IMR-90 (cell line): ENCODE data around the gene SEMA5A. TPM values are rescaled to one million over a fixed set of nuclear protein-coding genes. Genes with fewer than 3 reads are reported as not detected.

ENCODE experiments used
- ATAC-seq: fragments of 200-7000 bp; cut with Tn5 transposase; 2 replicates; pipeline ENCODE4 v1.9.1; 2020; ENCODE audit warnings: low read depth, mild to moderate bottlenecking, moderate library complexity
- BruUV-seq: library from RNA; stranded (reverse); fragments of 400-500 nt; replicated peaks from 2 replicates; lab custom pipeline; 2021; lab: Mats Ljungman, UMichigan
- CTCF ChIA-PET: fragments of 300-600 bp; formaldehyde crosslinking; extraction: SDS; loops from one replicate; lab custom pipeline; 2021; ENCODE audit warnings: antibody characterized with exemption; lab: Yijun Ruan, JAX
- POLR2A ChIA-PET: fragments of 300-600 bp; sonication (Branson Sonifier 250); formaldehyde crosslinking; loops from one replicate; lab custom pipeline; 2022; ENCODE audit warnings: antibody characterized with exemption; ENCODE audit not compliant: unreplicated experiment; lab: Charles Lee
- DNase-seq: peaks from one replicate; pipeline ENCODE4 v3.0.0; 2013
- H2AFZ ChIP-seq: replicated peaks from 2 replicates; pipeline ENCODE3; 2013; ENCODE audit warnings: low read length, mild to moderate bottlenecking; ENCODE audit not compliant: poor library complexity
- H2AK5ac ChIP-seq: 2 replicates; pipeline ENCODE4 v1.6.1; 2013; ENCODE audit warnings: low read depth, low read length, inconsistent platforms
- H2AK9ac ChIP-seq: replicated peaks from 2 replicates; pipeline ENCODE3; 2013; ENCODE audit warnings: mild to moderate bottlenecking, low read depth, low read length, moderate library complexity; ENCODE audit not compliant: poor library complexity
- H2BK120ac ChIP-seq: 2 replicates; pipeline ENCODE4 v1.6.1; 2013; ENCODE audit warnings: low read depth, low read length, inconsistent platforms
- H2BK15ac ChIP-seq: 3 replicates; pipeline ENCODE4 v1.6.1; 2013; ENCODE audit warnings: low read depth, low read length, inconsistent platforms
- H2BK20ac ChIP-seq: 2 replicates; pipeline ENCODE4 v1.6.1; 2013; ENCODE audit warnings: low read depth, mild to moderate bottlenecking, inconsistent platforms, low read length, moderate library complexity
- H2BK5ac ChIP-seq: 2 replicates; pipeline ENCODE4 v1.6.1; 2013; ENCODE audit warnings: mild to moderate bottlenecking, low read depth, low read length, inconsistent platforms; ENCODE audit not compliant: poor library complexity, severe bottlenecking
- H3K14ac ChIP-seq: replicated peaks from 2 replicates; pipeline ENCODE4 v1.6.1; 2013; ENCODE audit warnings: low read depth, low read length, inconsistent platforms
- H3K18ac ChIP-seq: 2 replicates; pipeline ENCODE4 v1.6.1; 2013; ENCODE audit warnings: low read depth, low read length, control low read depth
- H3K23ac ChIP-seq: 2 replicates; pipeline ENCODE4 v1.6.1; 2013; ENCODE audit warnings: low read depth, low read length, inconsistent platforms
- H3K27ac ChIP-seq: 2 replicates; pipeline ENCODE4 v1.5.1; 2013; ENCODE audit warnings: mild to moderate bottlenecking, control low read depth, low read length; ENCODE audit not compliant: insufficient read depth
- H3K27me3 ChIP-seq: 2 replicates; pipeline ENCODE4 v1.6.1; 2013; ENCODE audit warnings: low read length; ENCODE audit not compliant: control insufficient read depth, insufficient read depth
- H3K36me3 ChIP-seq: 2 replicates; pipeline ENCODE4 v1.6.1; 2013; ENCODE audit warnings: low read length, mixed read lengths; ENCODE audit not compliant: control insufficient read depth, insufficient read depth
- H3K4ac ChIP-seq: 2 replicates; pipeline ENCODE4 v1.6.1; 2013; ENCODE audit warnings: low read depth, low read length, inconsistent platforms
- H3K4me1 ChIP-seq: 2 replicates; pipeline ENCODE4 v1.6.1; 2013; ENCODE audit warnings: low read length, mixed read lengths; ENCODE audit not compliant: control insufficient read depth, insufficient read depth
- H3K4me2 ChIP-seq: 2 replicates; pipeline ENCODE4 v1.6.1; 2013; ENCODE audit warnings: low read depth, mild to moderate bottlenecking, control low read depth, low read length, moderate library complexity
- H3K4me3 ChIP-seq: 2 replicates; pipeline ENCODE4 v1.5.1; 2013; ENCODE audit warnings: low read depth, mild to moderate bottlenecking, control low read depth, low read length, moderate library complexity; ENCODE audit not compliant: insufficient read depth
- H3K56ac ChIP-seq: 2 replicates; pipeline ENCODE4 v1.6.1; 2013; ENCODE audit warnings: low read length, inconsistent platforms; ENCODE audit not compliant: insufficient read depth; ENCODE audit errors: extremely low read depth
- H3K79me1 ChIP-seq, 2 experiments: 2 replicates each; pipeline ENCODE4 v1.6.1; 2013; ENCODE audit warnings: low read length in 2 of 2, inconsistent platforms in 1 of 2, low read depth in 1 of 2
- H3K9ac ChIP-seq: 2 replicates; pipeline ENCODE4 v1.6.1; 2013; ENCODE audit warnings: low read depth, low read length, control low read depth
- H3K9me1 ChIP-seq: 2 replicates; pipeline ENCODE4 v1.6.1; 2013; ENCODE audit warnings: low read length, inconsistent platforms; ENCODE audit not compliant: insufficient read depth
- H3K9me3 ChIP-seq: 2 replicates; pipeline ENCODE4 v1.6.1; 2013; ENCODE audit warnings: low read length; ENCODE audit not compliant: control insufficient read depth, insufficient read depth
- H4K20me1 ChIP-seq: 2 replicates; pipeline ENCODE4 v1.6.1; 2013; ENCODE audit warnings: low read length, inconsistent platforms; ENCODE audit not compliant: insufficient read depth
- H4K5ac ChIP-seq: 2 replicates; pipeline ENCODE4 v1.6.1; 2013; ENCODE audit warnings: mild to moderate bottlenecking, low read depth, low read length, control low read depth
- H4K8ac ChIP-seq, 2 experiments: 2 replicates each; pipeline ENCODE4 v1.6.1; 2013; ENCODE audit warnings: low read depth in 2 of 2, low read length in 2 of 2, control low read depth in 1 of 2, inconsistent platforms in 1 of 2
- H4K91ac ChIP-seq: 2 replicates; pipeline ENCODE4 v1.6.1; 2013; ENCODE audit warnings: low read depth, low read length, inconsistent platforms; ENCODE audit not compliant: insufficient read depth
- FOS ChIP-seq: fragments of 150-350 bp; IDR thresholded peaks from 2 replicates; pipeline ENCODE4 v1.6.1; 2016; ENCODE audit warnings: low read depth, low read length
- MAZ ChIP-seq: IDR thresholded peaks from 2 replicates; pipeline ENCODE4 v1.6.1; 2012; ENCODE audit warnings: low read depth, mild to moderate bottlenecking, low read length, improper control_type of control experiment, moderate library complexity, borderline replicate concordance
- MXI1 ChIP-seq: IDR thresholded peaks from 2 replicates; pipeline ENCODE4 v1.6.1; 2012; ENCODE audit warnings: low read depth, mild to moderate bottlenecking, low read length, moderate library complexity, borderline replicate concordance
- NFE2L2 ChIP-seq: fragments of 150-350 bp; IDR thresholded peaks from 2 replicates; pipeline ENCODE4 v1.6.1; 2016; ENCODE audit warnings: low read depth, mild to moderate bottlenecking, low read length
- POLR2A ChIP-seq: IDR thresholded peaks from 2 replicates; pipeline ENCODE4 v1.6.1; 2012; ENCODE audit warnings: mild to moderate bottlenecking, low read depth, low read length
- RCOR1 ChIP-seq: IDR thresholded peaks from 2 replicates; pipeline ENCODE4 v1.6.1; 2012; ENCODE audit warnings: mild to moderate bottlenecking, low read length, improper control_type of control experiment; ENCODE audit not compliant: insufficient replicate concordance
- WGBS, 2 experiments: methylation state at CpG; one replicate each; pipeline versions ENCODE4 v1.1.5 to v1.1.7; 2013; ENCODE audit warnings: missing lambda C conversion rate in 2 of 2; ENCODE audit not compliant: insufficient read length in 1 of 2; ENCODE audit errors: extremely low coverage in 2 of 2; 5-methylcytosine and 5-hydroxymethylcytosine counted together
- dilution Hi-C: fragments of 300-500 bp; cut with HindIII; formaldehyde crosslinking; loops from one replicate; pipeline ENCODE4 v1.14.3; 2018; ENCODE audit warnings: low sequenced_read_pairs; ENCODE audit not compliant: unreplicated experiment
- in situ Hi-C: fragments of 300-500 bp; cut with MboI; formaldehyde crosslinking; loops from 3 replicates; pipeline ENCODE4 v1.14.3; 2019; ENCODE audit warnings: low sequenced_read_pairs, inconsistent platforms, mixed read lengths
- intact Hi-C: fragments of 100-400 bp; cut with micrococcal nuclease; formaldehyde crosslinking; loops from 2 replicates; pipeline ENCODE4 v1.10.0; 2022
- polyA plus RNA-seq, 3 experiments: library from polyadenylated mRNA; depleted of rRNA; stranded (reverse); fragments of >200 nt; gene quantifications; 2 replicates each; pipeline ENCODE4 v1.2.3, GENCODE V29; 2012; ENCODE audit warnings: low replicate concordance in 1 of 3
- total RNA-seq: library from RNA; depleted of rRNA; stranded (reverse); fragments of >200 nt; gene quantifications from 2 replicates; pipeline ENCODE4 v1.2.3, GENCODE V29; 2012

SEMA5A gene
- total and polyA plus RNA-seq, 2 of the 4 experiments (the other 2 are of a cell fraction): 8.2 to 9.9 TPM

GRCh38 chr5:9382522-9382921, 163.4 kb downstream of the SEMA5A start:
- H3K4ac ChIP-seq: no peak overlapping the region
- no peaks in the 10 kb centered on the region for H3K36me3 ChIP-seq
- no peak overlapping the region for H3K27ac ChIP-seq
- no peak overlapping the region for H3K14ac ChIP-seq
- no peak overlapping the region; the same call in 1 of the 2 replicates for H2BK120ac ChIP-seq
- no TSS peak for BruUV-seq
- dilution Hi-C loops (no loop called here), intact Hi-C loops (no loop called here), in situ Hi-C loops (no loop called here)
- no peak overlapping the region for H2BK15ac ChIP-seq
- TF ChIP-seq MXI1 (no peak), POLR2A (no peak), FOS (no peak), MAZ (no peak), RCOR1 (no peak), NFE2L2 (no peak)
- WGBS, 2 experiments: no CpG with 5 or more reads among the region's 1 CpG
- H2BK20ac ChIP-seq: no peak overlapping the region
- H3K18ac ChIP-seq: no peak overlapping the region
- no peak overlapping the region for H2BK5ac ChIP-seq
- ATAC-seq (no peak), DNase-seq (no peak)
- no peaks in the 10 kb centered on the region; the same call in 1 of the 2 replicates for H3K4me1 ChIP-seq
- no peak overlapping the region for H3K23ac ChIP-seq
- H3K79me1 ChIP-seq: peaks cover 13 to 49% of the 10 kb centered on the region in 2 experiments; a peak in 3 of 4 replicates
- peaks cover 14% of the 10 kb centered on the region for H3K9me1 ChIP-seq
- H3K56ac ChIP-seq: no peak overlapping the region
- H3K4me2 ChIP-seq: no peak overlapping the region
- no peak overlapping the region for H3K4me3 ChIP-seq
- peaks cover 8% of the 10 kb centered on the region; the same call in 1 of the 2 replicates for H4K20me1 ChIP-seq
- H2AK9ac ChIP-seq: no peak overlapping the region
- ChIA-PET POLR2A (no interaction called here), CTCF (interaction anchor here (0.6 kb wide), 1 partner anchor 54 kb away, joined by 5 read pairs; no protein-coding TSS in a partner anchor)
- no peak overlapping the region for H3K9ac ChIP-seq
- no peak overlapping the region for H4K8ac ChIP-seq
- no peaks in the 10 kb centered on the region for H3K27me3 ChIP-seq
- no peak overlapping the region for H4K5ac ChIP-seq
- H3K9me3 ChIP-seq: no peaks in the 10 kb centered on the region
- H4K91ac ChIP-seq: no peak overlapping the region
- H2AFZ ChIP-seq: no peak overlapping the region
- no peak overlapping the region for H2AK5ac ChIP-seq
